Kasumi-1 (cell line): ENCODE data around the gene SET.

Experiments
- DNase-seq, 2 experiments: peaks; one replicate each; lab custom pipeline; 2025; lab: John Stamatoyannopoulos, UW

Gene SET

GRCh38 chr9:128731093-128731492 lies 42.1 kb downstream of the SET start:
- DNase-seq = no peak

- no peak for DNase-seq
Measured at GRCh38 chr9:128731691-128732090, 42.7 kb downstream of the SET start.

- DNase-seq = no peak
Measured at GRCh38 chr9:128732576-128732975, 43.6 kb downstream of the SET start.

GRCh38 chr9:128733256-128733655 lies 44.2 kb downstream of the SET start:
- DNase-seq = peak; percentile 74 to 75

- DNase-seq = no peak
Measured at GRCh38 chr9:128735373-128735772, 46.4 kb downstream of the SET start.

- DNase-seq = no peak
Measured at GRCh38 chr9:128742401-128742800, 53.4 kb downstream of the SET start.

GRCh38 chr9:128743421-128743820 lies 54.4 kb downstream of the SET start:
- no peak for DNase-seq
